Neuron (in vitro differentiated cells): ENCODE data around the gene NSMCE4A.
A peak's percentile ranks its signal among the peaks of the same experiment; 100 is the strongest.
"Not testable (repeated sequence)": the region's sequence is repeated elsewhere in the genome, so short reads cannot be mapped to it uniquely, and the experiment has no call there.

ENCODE experiments used
- H2AFZ ChIP-seq: one replicate; pipeline ENCODE4 v1.6.1; 2013; ENCODE audit warnings: low read depth, mild to moderate bottlenecking, inconsistent platforms, low read length, moderate library complexity
- H3K27me3 ChIP-seq: one replicate; pipeline ENCODE4 v1.6.1; 2013; ENCODE audit warnings: low read length; ENCODE audit not compliant: insufficient read depth
- H3K36me3 ChIP-seq: one replicate; pipeline ENCODE4 v1.6.1; 2013; ENCODE audit warnings: low read length; ENCODE audit not compliant: insufficient read depth
- H3K4me1 ChIP-seq: one replicate; pipeline ENCODE4 v1.6.1; 2013; ENCODE audit warnings: low read length; ENCODE audit not compliant: insufficient read depth
- H3K4me3 ChIP-seq: 2 replicates; pipeline ENCODE4 v1.5.1; 2013; ENCODE audit warnings: mild to moderate bottlenecking, low read length, moderate library complexity
- H3K9me3 ChIP-seq: one replicate; pipeline ENCODE4 v1.6.1; 2013; ENCODE audit warnings: low read length

NSMCE4A gene

DNA sequence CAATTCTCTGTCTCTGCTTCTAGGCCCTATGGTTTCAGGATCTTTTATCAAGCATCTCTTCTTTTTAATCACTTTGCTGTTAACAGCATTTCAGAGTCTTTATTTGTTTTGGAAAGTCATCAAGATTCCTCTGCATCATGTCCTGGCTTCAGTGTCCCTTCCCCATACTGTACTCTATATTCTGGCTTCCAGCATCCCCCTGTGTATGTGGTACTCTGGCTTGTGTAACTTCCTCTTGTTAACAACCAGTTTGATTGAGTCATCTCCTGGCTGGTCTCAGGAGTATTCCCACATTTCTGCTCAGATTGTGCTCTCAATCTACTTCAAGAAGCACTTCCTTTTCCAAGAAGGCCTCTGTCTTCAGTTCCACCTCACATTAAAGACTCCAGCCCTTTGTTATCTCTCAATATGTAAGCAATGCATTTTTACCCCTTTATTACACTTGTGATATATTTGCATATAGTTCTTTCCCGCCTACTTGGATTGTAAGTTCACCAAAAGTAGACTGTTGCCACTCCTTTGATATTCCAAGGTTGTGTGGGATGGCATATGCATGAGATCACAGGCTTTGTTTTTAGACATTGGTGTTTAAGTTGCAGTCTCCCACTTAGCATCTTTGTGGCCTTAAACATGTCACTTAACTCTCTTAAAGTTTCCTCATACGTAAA lies 32.1 kb downstream of the NSMCE4A start:
- H3K36me3 ChIP-seq: no peaks in the 10 kb centered on the region
- H3K9me3 ChIP-seq: no peaks in the 10 kb centered on the region
- no peaks in the 10 kb centered on the region for H3K27me3 ChIP-seq
- no peaks in the 10 kb centered on the region for H3K4me1 ChIP-seq
- H2AFZ ChIP-seq: no peak overlapping the region
- H3K4me3 ChIP-seq: no peak overlapping the region

DNA sequence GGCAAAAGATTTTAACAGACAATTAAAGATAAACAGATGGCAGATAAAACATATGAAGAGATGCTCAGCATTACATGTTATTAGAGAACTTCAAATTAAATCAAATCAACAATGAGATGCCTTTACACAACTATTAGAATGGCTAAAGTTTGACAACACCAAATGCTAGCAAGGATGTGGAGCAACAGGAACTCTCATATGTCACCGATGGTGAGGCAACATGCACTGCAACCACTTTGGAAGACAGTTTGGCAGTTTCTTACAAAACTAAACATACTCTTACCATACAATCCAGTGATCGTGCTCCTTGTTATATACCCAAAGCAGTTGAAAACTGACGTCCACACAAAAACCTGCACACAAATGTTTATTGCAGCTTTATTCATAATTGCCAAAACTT lies 33.5 kb downstream of the NSMCE4A start:
- no peak overlapping the region for H2AFZ ChIP-seq
- H3K4me3 ChIP-seq: no peak overlapping the region
- no peaks in the 10 kb centered on the region for H3K4me1 ChIP-seq
- H3K9me3 ChIP-seq: no peaks in the 10 kb centered on the region
- H3K36me3 ChIP-seq: no peaks in the 10 kb centered on the region
- no peaks in the 10 kb centered on the region for H3K27me3 ChIP-seq

DNA sequence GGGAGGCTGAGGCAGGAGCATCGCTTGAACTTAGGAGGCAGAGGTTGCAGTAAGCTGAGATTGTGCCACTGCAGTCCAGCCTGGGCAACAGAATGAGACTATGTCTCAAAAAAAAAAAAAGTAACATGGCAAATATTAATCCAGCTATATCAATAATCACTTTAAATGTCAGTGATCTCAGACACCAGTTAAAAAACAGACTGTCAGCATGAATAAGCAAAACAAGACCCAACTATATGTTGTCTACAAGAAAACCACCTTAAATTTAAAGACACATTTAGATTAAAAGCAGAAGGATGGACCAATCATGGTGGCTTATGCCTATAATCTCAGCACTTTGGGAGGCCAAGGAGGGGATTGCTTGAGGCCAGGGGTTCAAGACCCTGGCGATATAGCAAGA lies 38.7 kb downstream of the NSMCE4A start:
- Histone ChIP-seq H3K4me1 (no peaks in the 10 kb centered on the region), H3K36me3 (no peaks in the 10 kb centered on the region)

DNA sequence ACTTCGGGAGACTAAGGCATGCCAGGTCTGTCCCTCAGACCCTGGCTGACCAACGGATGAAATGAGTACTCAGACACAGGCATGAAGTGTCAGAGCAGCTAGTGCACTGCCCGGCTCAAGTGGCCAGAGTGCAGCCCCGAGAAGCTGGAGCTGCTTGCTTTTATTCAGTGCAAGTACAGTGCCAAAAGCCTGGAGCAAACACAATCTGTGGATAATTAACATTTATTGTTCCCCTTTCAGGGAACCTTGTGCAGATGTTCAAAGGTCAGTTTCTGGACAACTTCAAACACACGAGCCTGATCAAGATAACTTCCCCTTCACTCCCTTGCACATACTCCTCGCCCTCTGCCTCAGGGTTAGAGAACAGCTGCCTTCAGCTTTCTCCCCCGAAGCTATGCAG lies 39.3 kb downstream of the NSMCE4A start:
- Histone ChIP-seq H2AFZ (no peak overlapping the region), H3K9me3 (no peaks in the 10 kb centered on the region), H3K36me3 (no peaks in the 10 kb centered on the region), H3K4me3 (no peak overlapping the region), H3K4me1 (no peaks in the 10 kb centered on the region), H3K27me3 (no peaks in the 10 kb centered on the region)

More for the DNA sequence above, 38.7 kb downstream of the NSMCE4A start:
- Histone ChIP-seq H2AFZ (no peak overlapping the region), H3K9me3 (no peaks in the 10 kb centered on the region), H3K27me3 (no peaks in the 10 kb centered on the region), H3K4me3 (no peak overlapping the region)

DNA sequence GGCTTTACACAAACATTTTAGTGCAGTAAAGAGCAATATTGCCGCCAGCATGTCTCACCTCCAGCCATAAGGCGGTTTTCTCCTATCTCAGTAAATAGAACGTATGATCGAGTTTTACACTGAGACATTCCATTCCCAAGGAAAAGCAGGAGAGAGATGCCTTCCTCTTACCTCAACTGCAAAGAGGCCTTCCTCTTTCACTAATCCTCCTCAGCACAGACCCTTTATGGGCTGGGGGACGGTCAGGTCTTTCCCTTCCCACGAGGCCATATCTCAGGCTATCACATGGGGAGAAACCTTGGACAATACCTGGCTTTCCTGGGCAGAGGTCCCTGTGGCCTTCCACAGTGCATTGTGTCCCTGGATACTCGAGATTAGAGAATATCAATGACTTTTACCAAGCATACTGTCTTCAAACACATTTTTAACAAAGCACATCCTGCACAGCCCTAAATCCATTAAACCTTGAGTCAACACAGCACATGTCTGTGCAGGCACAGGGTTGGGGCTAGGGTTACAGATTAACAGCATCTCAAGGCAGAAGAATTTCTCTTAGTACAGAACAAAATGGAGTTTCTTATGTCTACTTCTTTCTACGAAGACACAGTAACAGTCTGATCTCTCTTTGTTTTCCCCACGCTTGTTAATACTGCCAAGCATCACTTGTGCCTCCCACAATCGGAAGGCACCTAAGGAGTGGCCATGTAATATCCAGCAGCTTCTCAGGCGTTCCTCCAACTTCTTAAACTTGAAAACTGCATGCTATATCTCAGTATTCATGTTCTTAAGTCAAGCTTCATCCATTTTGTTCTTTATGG lies 44.5 kb downstream of the NSMCE4A start:
- not testable (repeated sequence) for H3K36me3 ChIP-seq, H3K4me3 ChIP-seq, H2AFZ ChIP-seq, H3K9me3 ChIP-seq, H3K27me3 ChIP-seq
- peaks cover 12% of the 10 kb centered on the region for H3K4me1 ChIP-seq

DNA sequence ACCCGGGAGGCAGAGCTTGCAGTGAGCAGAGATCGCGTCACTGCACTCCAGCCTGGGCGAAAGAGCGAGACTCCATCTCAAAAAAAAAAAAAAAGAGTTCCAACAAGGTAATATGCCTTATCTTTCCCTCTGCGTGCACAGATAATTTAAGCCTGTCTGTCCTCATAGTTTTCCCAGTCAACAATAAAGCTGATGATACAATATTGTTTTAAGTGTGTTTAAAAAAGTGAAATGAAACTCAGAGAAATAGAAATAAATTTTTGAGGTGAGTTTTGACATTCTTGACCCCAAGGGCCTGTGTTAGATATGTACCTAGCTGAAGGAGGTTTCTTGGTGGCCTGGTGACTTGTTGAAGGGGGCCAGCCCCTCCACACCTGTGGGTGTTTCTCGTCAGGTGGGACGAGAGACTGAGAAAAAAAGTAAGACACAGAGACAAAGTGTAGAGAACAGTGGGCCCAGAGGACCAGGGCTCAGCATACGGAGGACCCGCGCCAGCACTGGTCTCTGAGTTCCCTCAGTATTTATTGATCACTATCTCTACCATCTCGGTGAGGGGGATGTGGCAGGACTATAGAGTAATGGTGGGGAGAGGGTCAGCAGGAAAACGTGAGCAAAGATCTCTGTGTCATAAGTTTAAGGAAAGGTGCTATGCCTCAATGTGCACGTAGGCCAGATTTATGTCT lies 45.3 kb downstream of the NSMCE4A start:
- H3K4me1 ChIP-seq: peaks cover 12% of the 10 kb centered on the region
- H3K9me3 ChIP-seq, H3K27me3 ChIP-seq, H3K36me3 ChIP-seq, H3K4me3 ChIP-seq, H2AFZ ChIP-seq: not testable (repeated sequence)

DNA sequence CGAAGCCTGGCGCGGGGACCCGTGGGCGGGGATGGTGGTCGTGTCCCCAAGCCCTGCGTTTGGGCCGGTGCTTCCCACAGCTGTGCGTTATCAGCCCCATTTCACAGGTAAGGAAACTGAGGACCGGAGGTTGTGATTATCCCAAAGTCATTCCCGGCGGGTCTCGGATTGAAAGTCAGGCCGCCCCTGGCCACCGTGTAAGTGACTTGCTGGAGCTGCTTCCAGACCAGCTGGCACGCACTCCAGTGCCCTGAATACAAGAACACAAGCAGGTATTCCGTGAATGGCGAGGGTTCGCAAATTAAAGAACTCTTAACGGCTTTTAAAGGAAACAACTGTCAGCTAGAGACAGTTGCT lies 46.5 kb downstream of the NSMCE4A start:
- Histone ChIP-seq H3K36me3 (no peaks in the 10 kb centered on the region), H3K27me3 (no peaks in the 10 kb centered on the region), H3K4me1 (peaks cover 12% of the 10 kb centered on the region), H3K4me3 (peak overlapping the region; percentile 66), H3K9me3 (no peaks in the 10 kb centered on the region), H2AFZ (peak overlapping the region; percentile 94)

DNA sequence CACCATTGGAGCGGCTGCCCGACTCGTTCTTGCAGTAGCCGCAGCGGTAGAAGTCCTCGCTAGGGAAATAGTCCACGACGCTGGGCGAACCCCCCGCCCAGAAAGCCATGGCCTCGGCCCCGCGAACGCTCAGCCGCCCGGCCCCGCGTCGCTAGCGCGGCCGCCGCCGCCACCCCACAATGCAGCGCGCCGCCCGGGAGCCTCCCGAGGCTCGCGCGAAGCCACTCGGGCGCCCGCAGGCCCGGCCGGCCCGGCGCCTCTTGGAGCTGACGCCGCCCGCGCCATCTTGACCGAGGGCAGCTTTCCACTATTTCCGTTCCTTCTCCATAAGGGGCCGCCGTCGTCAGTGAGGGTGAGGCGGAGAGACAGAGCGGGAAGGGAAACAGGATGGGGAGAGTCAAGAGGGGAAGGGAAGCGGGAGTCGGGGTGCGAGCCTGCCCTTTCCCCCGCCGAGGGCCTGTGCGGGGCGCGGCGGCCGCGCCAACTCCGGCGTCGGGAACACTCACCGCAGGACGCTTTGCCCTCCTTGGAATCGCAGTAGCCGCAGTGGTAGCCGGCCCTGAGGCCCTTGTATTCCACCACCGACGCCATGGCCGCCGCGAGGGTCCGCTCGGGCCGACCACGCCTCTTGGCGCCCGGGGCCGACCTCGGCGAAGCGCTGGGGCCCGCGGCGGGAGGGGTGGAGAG lies 47.0 kb downstream of the NSMCE4A start, which contains the start of gene ATE1:
TSS of gene ATE1 (minus strand) at position 191 of the 687 bp plus-strand sequence. CDS start at position 109, 82 bp downstream.
- Histone ChIP-seq H3K36me3 (peaks cover 4% of the 10 kb centered on the region), H2AFZ (peak within 1 kb of the TSS; percentile 94), H3K9me3 (no peaks in the 10 kb centered on the region), H3K27me3 (no peaks in the 10 kb centered on the region), H3K4me1 (peaks cover 12% of the 10 kb centered on the region), H3K4me3 (peak within 1 kb of the TSS; percentile 66)

DNA sequence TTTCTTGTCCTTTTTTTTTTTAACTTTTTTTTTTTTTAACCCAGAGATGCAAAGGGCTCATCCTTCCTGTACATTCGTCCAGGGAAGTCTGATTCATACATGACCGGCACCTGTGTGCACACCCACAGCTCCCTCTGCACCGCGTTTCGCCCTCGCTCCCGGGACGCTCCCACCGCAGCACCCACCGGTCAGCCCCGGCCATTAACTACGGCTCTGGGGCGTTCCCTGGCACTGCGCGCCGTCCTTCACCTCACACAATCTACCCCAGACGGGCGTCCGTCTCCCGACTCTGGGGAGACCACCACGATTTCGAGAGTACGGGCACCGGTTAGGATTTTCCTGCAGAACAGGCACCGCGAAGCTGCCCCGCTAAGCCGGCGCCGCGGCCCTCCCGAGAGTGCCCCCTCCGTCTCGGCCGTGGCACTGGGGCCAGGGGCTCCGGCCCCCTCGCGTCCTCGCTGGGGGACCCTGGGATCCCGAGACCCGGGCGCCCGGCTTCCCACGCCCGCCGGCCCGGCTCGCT lies 47.6 kb downstream of the NSMCE4A start:
- peak overlapping the region; percentile 94 for H2AFZ ChIP-seq
- peak overlapping the region; percentile 66 for H3K4me3 ChIP-seq
- H3K27me3 ChIP-seq: no peaks in the 10 kb centered on the region
- peaks cover 14% of the 10 kb centered on the region for H3K4me1 ChIP-seq
- peaks cover 4% of the 10 kb centered on the region for H3K36me3 ChIP-seq
- H3K9me3 ChIP-seq: no peaks in the 10 kb centered on the region

DNA sequence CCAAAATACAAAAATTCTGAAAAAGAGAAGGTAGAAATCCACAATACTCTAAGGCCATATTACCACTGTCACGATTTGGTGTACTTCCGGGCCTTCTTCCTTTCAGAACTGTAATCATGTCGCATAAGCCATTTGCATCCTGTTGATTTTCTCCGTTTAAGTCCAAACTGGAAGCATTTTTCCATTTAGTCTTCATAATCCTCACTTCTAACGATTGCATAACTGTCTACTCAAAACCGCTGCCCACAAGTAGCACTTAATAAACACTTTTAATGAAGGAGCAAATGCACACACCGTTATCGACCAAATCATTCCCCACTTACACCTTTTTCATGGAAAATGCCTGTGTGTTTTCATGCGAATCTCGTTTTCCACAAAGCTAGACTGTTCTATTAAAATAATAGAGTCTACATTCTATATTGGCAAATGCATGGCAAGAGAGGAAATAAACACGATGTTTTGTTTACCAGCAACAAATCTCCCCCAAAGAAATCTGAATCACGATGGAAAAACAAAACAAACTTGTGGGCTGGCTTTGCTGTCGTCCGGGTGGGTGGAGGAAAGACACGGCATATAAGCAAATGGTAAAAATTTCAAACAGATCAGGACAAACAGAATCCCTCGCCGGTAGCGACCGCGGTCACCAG lies 48.2 kb downstream of the NSMCE4A start:
- H3K36me3 ChIP-seq: peaks cover 4% of the 10 kb centered on the region

DNA sequence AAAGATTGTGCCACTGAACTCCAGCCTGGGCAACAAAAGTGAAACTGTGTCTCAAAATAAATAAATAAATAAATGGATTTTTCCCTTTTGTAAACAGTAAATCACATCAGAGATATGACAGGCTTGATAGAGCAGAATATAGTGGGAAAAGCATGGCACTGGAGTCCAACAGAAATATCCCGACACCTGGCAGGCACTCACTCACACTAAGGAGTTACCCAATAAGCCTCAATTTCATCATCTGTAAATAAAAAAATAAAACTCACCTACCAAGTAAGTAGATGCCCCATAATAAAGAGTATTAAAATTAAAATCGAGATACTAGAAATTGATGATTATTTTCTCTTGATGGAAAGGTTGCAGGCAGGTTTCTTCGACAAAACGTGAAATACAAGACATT lies 48.9 kb downstream of the NSMCE4A start:
- Histone ChIP-seq H3K27me3 (no peaks in the 10 kb centered on the region), H3K4me1 (peaks cover 26% of the 10 kb centered on the region), H3K4me3 (peak overlapping the region; percentile 66), H3K9me3 (no peaks in the 10 kb centered on the region), H2AFZ (no peak overlapping the region), H3K36me3 (peaks cover 4% of the 10 kb centered on the region)

More for the DNA sequence above, 48.2 kb downstream of the NSMCE4A start:
- peak overlapping the region; percentile 94 for H2AFZ ChIP-seq
- no peaks in the 10 kb centered on the region for H3K9me3 ChIP-seq
- no peaks in the 10 kb centered on the region for H3K27me3 ChIP-seq
- peaks cover 20% of the 10 kb centered on the region for H3K4me1 ChIP-seq
- H3K4me3 ChIP-seq: peak overlapping the region; percentile 66

DNA sequence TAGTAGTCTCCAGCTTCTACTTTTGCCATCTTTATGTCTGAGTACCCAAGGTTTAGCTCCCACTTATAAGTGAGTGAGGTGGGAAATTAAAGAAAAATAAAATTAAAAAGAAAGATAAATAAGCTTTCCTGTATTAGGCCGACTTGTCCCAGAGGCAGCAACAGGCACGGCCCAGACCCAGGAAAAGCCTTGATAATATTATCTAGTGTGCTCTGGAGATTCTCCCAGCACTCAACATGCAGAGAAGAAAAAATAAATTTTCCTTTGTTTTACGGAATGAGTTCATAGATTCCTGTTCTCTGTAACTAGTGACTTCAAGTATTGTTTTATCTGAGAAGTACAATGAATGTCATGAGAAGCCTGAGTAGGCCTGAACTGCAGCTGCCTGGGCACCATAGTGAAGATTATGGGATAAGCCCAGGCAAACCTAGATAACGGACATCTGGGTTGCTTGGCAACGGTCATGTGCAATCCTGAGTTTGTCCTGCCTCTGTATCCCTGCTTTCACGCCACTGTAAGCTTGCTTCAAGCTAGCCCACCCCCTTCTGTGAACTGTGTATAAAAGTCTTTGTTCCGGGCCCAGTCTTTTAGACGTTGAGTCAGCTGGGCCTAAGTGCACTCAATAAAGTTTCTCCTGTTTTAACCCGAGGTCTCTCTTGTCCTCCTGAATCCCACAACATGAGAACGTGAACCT lies 53.6 kb downstream of the NSMCE4A start:
- Histone ChIP-seq H3K36me3 (peaks cover 20% of the 10 kb centered on the region), H2AFZ (no peak overlapping the region), H3K9me3 (peaks cover 2% of the 10 kb centered on the region), H3K27me3 (no peaks in the 10 kb centered on the region), H3K4me1 (peaks cover 22% of the 10 kb centered on the region), H3K4me3 (no peak overlapping the region)
